UCSD-AML1 (cell line): ENCODE measurements around the gene TMEM59L.

ENCODE experiments used
- DNase-seq: peaks from one replicate; lab custom pipeline; 2025; ENCODE audit not compliant: unreplicated experiment; lab: John Stamatoyannopoulos, UW

The TMEM59L gene

GRCh38 chr19:18656337-18657086, 43.8 kb downstream of the TMEM59L start:
- DNase-seq: no peak

DNA sequence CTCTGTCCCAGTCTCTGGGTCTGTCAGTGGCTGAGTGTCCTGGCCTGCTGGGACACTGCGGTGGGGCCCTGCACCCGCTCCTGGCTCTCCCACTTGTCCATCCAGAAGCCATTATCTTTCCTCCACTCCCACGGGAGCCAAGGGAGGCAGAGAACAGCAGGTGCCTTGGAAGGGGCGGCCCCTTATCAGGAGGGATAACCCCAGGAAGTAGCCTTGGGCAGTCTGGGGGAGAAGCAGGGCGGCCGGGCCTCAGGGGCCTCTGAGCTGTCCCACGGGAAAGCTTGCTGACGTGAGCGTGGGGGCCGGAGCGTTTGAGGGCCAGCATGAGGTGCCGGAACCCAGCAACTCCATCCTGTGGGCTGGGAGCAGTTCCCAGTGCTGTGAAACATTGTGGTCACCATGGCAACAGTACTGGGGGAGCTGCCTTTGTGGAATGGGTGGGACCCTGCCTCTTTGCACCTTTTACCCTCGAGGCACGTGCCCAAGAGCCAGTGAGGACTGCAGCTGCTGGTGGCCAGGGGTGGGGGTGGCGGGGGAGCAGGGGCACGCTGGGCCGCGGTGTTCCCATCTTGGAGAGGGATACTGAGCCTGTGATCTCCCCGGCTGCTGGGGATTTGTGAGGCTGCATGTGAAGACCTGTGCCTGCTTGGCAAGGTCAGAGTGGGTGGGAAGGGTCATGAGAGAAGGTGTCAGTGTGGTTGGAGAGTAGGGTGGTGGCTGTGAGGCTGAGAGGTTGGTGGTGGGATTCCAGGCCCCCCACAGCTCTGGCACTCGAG, 45.1 kb downstream of the TMEM59L start:
- DNase-seq: no peak

GRCh38 chr19:18658366-18658855, 45.7 kb downstream of the TMEM59L start:
- no peak for DNase-seq

- DNase-seq: peak; percentile 27
These were observed 46.8 kb downstream of the TMEM59L start for GRCh38 chr19:18659281-18660050.

- DNase-seq: no peak
These were observed 47.6 kb downstream of the TMEM59L start for GRCh38 chr19:18660051-18660910.

DNA sequence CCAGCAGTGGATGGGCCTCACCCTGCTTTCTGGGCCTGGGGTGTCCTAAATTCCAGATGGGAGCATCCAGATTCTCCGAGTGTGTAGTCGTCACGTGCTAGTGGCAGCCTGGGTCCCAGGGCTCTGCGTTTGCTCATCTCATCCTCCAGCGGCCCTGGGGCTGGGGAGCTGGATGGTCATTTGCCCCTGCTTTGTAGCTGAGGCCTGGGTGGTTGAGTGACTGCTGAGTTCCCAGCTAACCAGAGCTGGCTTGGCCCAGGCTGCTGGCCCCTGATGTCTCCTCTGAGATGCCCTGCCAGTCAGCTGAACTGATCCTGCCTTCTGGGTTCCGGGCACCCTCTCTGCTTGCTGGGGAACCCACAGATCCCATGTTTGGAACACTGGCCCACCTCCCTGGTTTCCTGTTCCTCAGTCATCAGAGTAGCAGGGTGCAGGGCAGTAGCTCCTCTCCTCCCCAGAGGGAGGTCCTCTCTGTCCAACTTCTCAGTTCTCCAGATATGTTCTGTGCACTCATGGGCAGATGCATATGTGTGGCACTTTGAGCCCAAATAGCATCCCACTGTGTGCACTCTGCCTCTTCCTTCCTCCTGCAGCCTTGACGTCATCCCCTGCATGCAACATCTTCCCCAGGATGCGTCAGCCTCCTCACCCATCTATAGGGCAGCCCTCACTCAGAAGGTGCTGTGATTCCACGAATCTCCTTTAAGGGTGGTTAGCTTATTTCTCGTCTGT, 48.4 kb downstream of the TMEM59L start:
- DNase-seq: no peak

DNA sequence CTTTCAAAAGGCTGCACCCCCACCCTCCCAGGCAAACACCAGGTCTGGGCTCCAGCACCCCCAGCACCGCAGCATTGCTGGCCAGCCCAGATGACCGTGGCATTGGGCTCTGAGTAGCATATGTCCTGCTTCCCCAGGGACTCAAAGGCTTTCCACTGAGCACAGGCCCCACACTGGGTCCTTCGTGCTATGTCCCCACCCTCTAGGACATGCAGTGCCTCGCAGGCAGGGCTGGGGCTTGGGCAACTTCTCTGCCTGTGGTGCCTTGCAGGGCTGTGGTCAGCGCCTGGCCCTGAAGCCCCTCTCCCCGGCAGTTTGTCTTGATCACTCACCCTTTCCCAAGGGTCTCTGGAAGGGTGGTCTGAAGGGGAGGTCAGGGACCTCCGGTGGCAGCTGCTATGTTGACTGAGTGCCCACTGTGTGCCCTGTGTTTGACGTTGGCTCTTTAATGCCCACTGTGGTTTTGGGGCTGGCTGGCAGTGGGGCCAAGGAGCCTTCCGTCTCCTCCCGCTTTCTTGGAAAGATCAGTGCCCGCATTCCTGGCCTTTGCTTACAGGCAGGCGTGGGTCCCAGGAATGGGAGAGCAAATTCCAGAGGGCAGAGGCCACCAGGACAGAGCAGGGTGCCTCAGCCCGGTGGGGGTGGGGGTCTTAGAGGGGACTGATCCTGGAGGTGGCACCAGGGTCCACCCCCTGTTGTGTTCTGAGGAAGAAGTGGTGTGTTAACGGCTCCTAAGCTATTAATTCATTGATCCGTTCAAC, 50.5 kb downstream of the TMEM59L start:
- no peak for DNase-seq

- peak; percentile 44 for DNase-seq
These were observed 51.4 kb downstream of the TMEM59L start for GRCh38 chr19:18663940-18664530.

- DNase-seq: no peak
These were observed 53.1 kb downstream of the TMEM59L start for GRCh38 chr19:18665771-18666202.

GRCh38 chr19:18666317-18666716, 53.6 kb downstream of the TMEM59L start:
- DNase-seq: no peak

GRCh38 chr19:18666784-18667183, 54.1 kb downstream of the TMEM59L start:
- no peak for DNase-seq

GRCh38 chr19:18667531-18668251, 55.0 kb downstream of the TMEM59L start:
- no peak for DNase-seq

GRCh38 chr19:18668252-18668631, 55.6 kb downstream of the TMEM59L start:
- no peak for DNase-seq

- DNase-seq: no peak
These were observed 56.3 kb downstream of the TMEM59L start for GRCh38 chr19:18668744-18669523.

DNA sequence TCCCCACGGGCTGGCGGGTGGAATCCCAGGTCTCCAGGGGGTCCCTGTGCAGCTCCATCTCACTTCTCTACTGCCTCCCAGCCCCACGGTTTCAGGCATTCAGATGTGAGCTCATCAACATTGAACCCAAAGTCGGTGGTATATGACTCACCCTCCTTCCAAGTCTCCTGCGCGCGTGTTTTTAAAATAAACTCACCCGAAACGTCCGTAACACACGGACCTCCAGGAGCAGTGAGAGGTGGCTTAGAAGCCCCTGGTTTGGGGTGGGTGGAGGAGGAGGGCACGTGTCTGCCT, 56.8 kb downstream of the TMEM59L start:
- DNase-seq: no peak

DNA sequence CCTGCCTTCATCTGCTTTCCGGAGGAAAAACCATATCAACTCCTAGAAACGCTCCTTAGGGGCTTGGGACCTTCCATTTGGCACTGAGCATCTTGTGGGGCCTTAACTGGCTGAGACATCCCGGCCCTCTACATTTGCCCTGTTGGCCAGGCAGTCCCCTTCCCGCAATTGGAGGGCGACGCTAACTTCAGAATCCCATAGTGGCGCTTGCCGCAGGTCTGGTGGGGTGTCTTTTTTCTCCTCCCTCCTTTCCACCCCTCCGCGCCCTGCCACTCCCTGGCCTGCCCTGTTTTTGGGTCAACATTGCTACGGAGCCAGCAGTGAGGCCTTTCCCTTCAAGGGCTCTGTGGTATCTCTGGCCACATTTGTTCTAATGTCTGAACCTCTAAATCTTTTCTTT, 57.2 kb downstream of the TMEM59L start:
- DNase-seq: no peak

DNA sequence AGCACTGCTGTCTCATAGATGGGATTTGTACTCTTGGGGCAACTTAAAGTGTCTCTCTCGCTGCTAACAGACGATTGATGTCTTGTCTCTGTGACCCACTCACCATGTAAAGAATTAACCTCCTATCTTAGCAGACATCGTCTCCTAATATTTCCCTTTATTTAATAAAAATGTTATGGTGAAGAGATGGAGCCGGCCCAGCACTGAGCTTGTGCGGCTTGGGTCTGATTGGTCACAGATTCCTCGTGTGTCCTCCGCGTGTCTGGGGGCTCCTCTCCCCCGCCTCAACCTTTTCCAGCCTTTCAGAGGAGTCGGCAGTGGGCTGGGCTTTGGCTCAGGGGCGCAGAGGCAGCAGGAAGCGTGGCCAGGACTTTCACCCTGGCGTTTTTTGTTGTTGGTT, 57.6 kb downstream of the TMEM59L start:
- no peak for DNase-seq
